Astrocyte of the spinal cord (primary cell): Measurements from ENCODE around the gene SOX18.

ENCODE experiments used
- DNase-seq: peaks from one replicate; pipeline ENCODE4 v3.0.0; 2011; ENCODE audit warnings: low read depth, low spot score
- H3K4me3 ChIP-seq: 2 replicates; pipeline ENCODE4 v1.5.1; 2011; ENCODE audit warnings: low read depth, mild to moderate bottlenecking, low read length, moderate library complexity
- CTCF ChIP-seq: IDR thresholded peaks from 2 replicates; pipeline ENCODE4 v1.5.1; 2012; ENCODE audit warnings: low read depth, mild to moderate bottlenecking, low read length, inconsistent platforms
- in situ Hi-C: cut with HindIII; loops from 2 replicates; pipeline ENCODE4 v1.10.0; 2017; ENCODE audit warnings: low sequenced_read_pairs

SOX18 gene

GRCh38 chr20:64080813-64081623, 31.6 kb upstream of the SOX18 start:
- no peak for DNase-seq
- TF ChIP-seq CTCF = no peak
- in situ Hi-C loops = no loop called here
- H3K4me3 ChIP-seq = no peak overlapping the region

- peak within 1 kb of the TSS; percentile 63 for H3K4me3 ChIP-seq
- peak; percentile 22 for DNase-seq
- in situ Hi-C loops = no loop called here
- no peak for TF ChIP-seq CTCF
These were observed 30.8 kb upstream of the SOX18 start, which contains the start of gene OPRL1 for GRCh38 chr20:64080013-64080812. TSS of gene OPRL1 (plus strand) at chr20:64080082. CDS start at chr20:64092721, 12,639 bp downstream.

- DNase-seq = peak; percentile 46
- peak within 1 kb of the TSS; percentile 63 for H3K4me3 ChIP-seq
- TF ChIP-seq CTCF = no peak
- in situ Hi-C loops = no loop called here
These were observed 30.0 kb upstream of the SOX18 start, which contains the start of gene RGS19 for GRCh38 chr20:64079273-64080012. TSS of gene RGS19 (minus strand) at chr20:64079518. CDS start at chr20:64076886, 2,632 bp downstream.

GRCh38 chr20:64078934-64079272, 29.5 kb upstream of the SOX18 start:
- in situ Hi-C loops = no loop called here

GRCh38 chr20:64077876-64078551, 28.6 kb upstream of the SOX18 start:
- no peak for DNase-seq
- in situ Hi-C loops = no loop called here
- H3K4me3 ChIP-seq = peak overlapping the region; percentile 63
- no peak for TF ChIP-seq CTCF

More at GRCh38 chr20:64078934-64079272, 29.5 kb upstream of the SOX18 start:
- H3K4me3 ChIP-seq = peak overlapping the region; percentile 63
- DNase-seq = no peak
- TF ChIP-seq CTCF = no peak

GRCh38 chr20:64077541-64077875, 28.1 kb upstream of the SOX18 start:
- H3K4me3 ChIP-seq = no peak overlapping the region
- in situ Hi-C loops = no loop called here
- TF ChIP-seq CTCF = no peak
- DNase-seq = no peak
